ENCODE measurements around the gene GABRB2. TPM values are rescaled to one million over a fixed set of nuclear protein-coding genes. Genes with fewer than 3 reads are reported as not detected.
"Not testable (repeated sequence)": the region's sequence is repeated elsewhere in the genome, so short reads cannot be mapped to it uniquely, and the experiment has no call there.

The GABRB2 gene
- total and polyA plus RNA-seq, 2 experiments from 2014 or later, result 0.11 to 0.94 TPM

- H3K79me2 ChIP-seq (replicated peaks; ENCODE audit: insufficient read depth); H3K4me3 ChIP-seq; H3K27ac Mint-ChIP-seq; H3K27me3 Mint-ChIP-seq (ENCODE audit: insufficient read depth, low read depth, poor library complexity); H3K36me3 ChIP-seq (ENCODE audit: insufficient read depth); H3F3A ChIP-seq (replicated peaks; ENCODE audit: low read depth); H3K4me3 Mint-ChIP-seq; H3K27me3 ChIP-seq (ENCODE audit: insufficient read depth); H3K27ac ChIP-seq (ENCODE audit: low read depth); H3K4me2 ChIP-seq; H2AFZ ChIP-seq; H3K4me1 Mint-ChIP-seq; H4K20me1 ChIP-seq (replicated peaks; ENCODE audit: insufficient read depth); H3K9me2 ChIP-seq (ENCODE audit: insufficient read depth): not testable (repeated sequence)
- peaks cover 12% of the 10 kb centered on the region for H3K36me3 Mint-ChIP-seq (ENCODE audit: low read depth)
- DNase-seq (ENCODE audit: low spot score) (peak; percentile 38), ATAC-seq (peak; percentile 55)
- H3K9me3 Mint-ChIP-seq, result peaks cover 45% of the 10 kb centered on the region
- peaks cover 17% of the 10 kb centered on the region for H3K4me1 ChIP-seq (ENCODE audit: insufficient read depth)
- TF ChIP-seq, protein P1, sequence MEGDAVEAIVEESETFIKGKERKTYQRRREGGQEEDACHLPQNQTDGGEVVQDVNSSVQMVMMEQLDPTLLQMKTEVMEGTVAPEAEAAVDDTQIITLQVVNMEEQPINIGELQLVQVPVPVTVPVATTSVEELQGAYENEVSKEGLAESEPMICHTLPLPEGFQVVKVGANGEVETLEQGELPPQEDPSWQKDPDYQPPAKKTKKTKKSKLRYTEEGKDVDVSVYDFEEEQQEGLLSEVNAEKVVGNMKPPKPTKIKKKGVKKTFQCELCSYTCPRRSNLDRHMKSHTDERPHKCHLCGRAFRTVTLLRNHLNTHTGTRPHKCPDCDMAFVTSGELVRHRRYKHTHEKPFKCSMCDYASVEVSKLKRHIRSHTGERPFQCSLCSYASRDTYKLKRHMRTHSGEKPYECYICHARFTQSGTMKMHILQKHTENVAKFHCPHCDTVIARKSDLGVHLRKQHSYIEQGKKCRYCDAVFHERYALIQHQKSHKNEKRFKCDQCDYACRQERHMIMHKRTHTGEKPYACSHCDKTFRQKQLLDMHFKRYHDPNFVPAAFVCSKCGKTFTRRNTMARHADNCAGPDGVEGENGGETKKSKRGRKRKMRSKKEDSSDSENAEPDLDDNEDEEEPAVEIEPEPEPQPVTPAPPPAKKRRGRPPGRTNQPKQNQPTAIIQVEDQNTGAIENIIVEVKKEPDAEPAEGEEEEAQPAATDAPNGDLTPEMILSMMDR (conservative IDR thresholded peaks at IDR 0.05; ENCODE audit: low read depth in 2 of 2), result peak; percentile 11 to 37; a peak in 3 of 4 replicates
Observed at GRCh38 chr5:161245846-161246245, 300.7 kb downstream of the GABRB2 start.

Other genes with a start within 250 kb of the GABRB2 start
- gene GABRA6, start 139.0 kb upstream of the GABRB2 start, total RNA-seq (2014; rRNA removed; shearing (Covaris generic)), result not detected in 2 replicates
- not detected in 2 replicates for gene GABRA6, start 139.0 kb upstream of the GABRB2 start, polyA plus RNA-seq (2016; fragmentation: Nextera tagmentation; extraction: Ambion mirVana)

Measured in GM23338 (cell line).